Right lobe of liver (tissue), 6 donors: ENCODE data around the gene CPSF3. TPM values are rescaled to one million over a fixed set of nuclear protein-coding genes. Genes with fewer than 3 reads are reported as not detected.

Experiments used
- ATAC-seq, 4 donors: fragments of 200-7000 bp; cut with Tn5 transposase; one replicate each; pipeline ENCODE4 v1.9.1; 2020; ENCODE audit warnings: mild to moderate bottlenecking in 4 of 4, moderate library complexity in 4 of 4
- DNase-seq, 3 donors: peaks; one replicate each; pipeline ENCODE4 v3.0.0-alpha.2; 2020
- H3K27ac ChIP-seq, 3 donors: fragments of 200-600 bp; one replicate each; pipeline ENCODE4 v1.8.0; 2022
- H3K27me3 ChIP-seq, 2 donors: fragments of 200-600 bp; one replicate each; pipeline ENCODE4 v1.8.0; 2022
- H3K36me3 ChIP-seq, 4 donors: fragments of 200-600 bp; sonication (generic) in 1 of 4; one replicate each; pipeline versions ENCODE4 v1.5.1 to v1.8.0; 2017 to 2022; ENCODE audit warnings: control low read depth in 1 of 4
- H3K4me1 ChIP-seq, 4 donors: fragments of 200-600 bp; sonication (generic) in 1 of 4; one replicate each; pipeline versions ENCODE4 v1.5.1 to v1.8.0; 2017 to 2022; ENCODE audit warnings: control low read depth in 1 of 4
- H3K4me3 ChIP-seq, 3 donors: fragments of 200-600 bp; one replicate each; pipeline ENCODE4 v1.8.0; 2022
- H3K9me3 ChIP-seq, 4 donors: fragments of 200-600 bp; sonication (generic) in 1 of 4; one replicate each; pipeline versions ENCODE4 v1.5.1 to v1.8.0; 2017 to 2022; ENCODE audit warnings: control low read depth in 1 of 4
- CTCF ChIP-seq, 4 donors: fragments of 200-600 bp in 3 of 4; fragments of 450-650 bp in 1 of 4; IDR thresholded peaks; one replicate each; pipeline versions ENCODE4 v1.5.1 to v1.8.0; 2016 to 2022; ENCODE audit warnings: antibody characterized with exemption in 4 of 4, mild to moderate bottlenecking in 2 of 4
- POLR2A ChIP-seq: fragments of 450-650 bp; IDR thresholded peaks from one replicate; pipeline ENCODE4 v1.6.1; 2017; ENCODE audit warnings: antibody characterized with exemption, mild to moderate bottlenecking
- WGBS: methylation state at CpG from one replicate; pipeline ENCODE4 v1.1.6; 2018; ENCODE audit warnings: low coverage, low lambda C conversion rate; ENCODE audit not compliant: insufficient coverage; ENCODE audit errors: missing lambda C conversion rate; 5-methylcytosine and 5-hydroxymethylcytosine counted together
- intact Hi-C, 2 donors: fragments of 100-400 bp; cut with DNase I; formaldehyde crosslinking; loops; one replicate each; pipeline versions ENCODE4 v1.11.2 to v1.14.1; 2022
- total RNA-seq, 6 experiments: library from RNA; depleted of rRNA in 2 of 6; stranded (reverse); fragments of >200 nt in 2 of 6; fragmentation: NEBNext Ultra II Directional in 3 of 6; extraction: Animal tissue kit (Norgen Biotek cat#: 25700) in 3 of 6; gene quantifications; one replicate each; pipeline versions ENCODE4 v1.1.0 to v1.2.4, GENCODE V29; 2016 to 2023
- donor health status: DM: no; HTN: yes; CAD: no.
- donor health status: DM: no; HTN: no; CAD: no.
- donor health status: DM: no; HTN: no; CAD: no.
- donor health status: DM: no; HTN: yes; CAD: no.
- donor health status: DM: no; HTN: yes; CAD: no.

The CPSF3 gene
- total RNA-seq, 6 experiments from 2014 or later = 10.6 to 21.2 (median 11.7) TPM

- Histone ChIP-seq H3K36me3 (peaks cover 0 to 2% (median 0%) of the 10 kb centered on the region in 4 donors), H3K27me3 (no peaks in the 10 kb centered on the region), H3K4me3 (no peak overlapping the region), H3K4me1 (no peaks in the 10 kb centered on the region), H3K27ac (no peak overlapping the region), H3K9me3 (no peaks in the 10 kb centered on the region)
- intact Hi-C loops = no loop called here
- ATAC-seq (no peak), DNase-seq (no peak)
- WGBS = 95% methylated on average over 6 of the region's 7 CpGs
- no peak for TF ChIP-seq CTCF (IDR thresholded peaks at IDR 0.05)
- TF ChIP-seq POLR2A = no peak
Measured at GRCh38 chr2:9416962-9417316, 6.5 kb upstream of the CPSF3 start.

- Histone ChIP-seq H3K27ac (no peak overlapping the region), H3K27me3 (no peaks in the 10 kb centered on the region), H3K4me1 (peaks cover 0 to 5% (median 0%) of the 10 kb centered on the region in 4 donors), H3K4me3 (no peak overlapping the region), H3K36me3 (no peaks in the 10 kb centered on the region), H3K9me3 (no peaks in the 10 kb centered on the region)
- no peak for ATAC-seq
- TF ChIP-seq POLR2A (no peak), CTCF (IDR thresholded peaks at IDR 0.05) (no peak)
- intact Hi-C loops = no loop called here
- DNase-seq = no peak
- 82% methylated on average over 2 of the region's 3 CpGs for WGBS
Measured at GRCh38 chr2:9417725-9418124, 5.7 kb upstream of the CPSF3 start.

- Histone ChIP-seq H3K9me3 (no peaks in the 10 kb centered on the region), H3K27ac (no peak overlapping the region), H3K4me1 (peaks cover 0 to 5% (median 0%) of the 10 kb centered on the region in 4 donors), H3K36me3 (no peaks in the 10 kb centered on the region), H3K27me3 (no peaks in the 10 kb centered on the region), H3K4me3 (no peak overlapping the region)
- intact Hi-C loops = no loop called here
- WGBS = 83% methylated on average over 3 of the region's 4 CpGs
- ATAC-seq (no peak), DNase-seq (no peak)
- TF ChIP-seq CTCF (IDR thresholded peaks at IDR 0.05) (no peak), POLR2A (no peak)
Measured at GRCh38 chr2:9418746-9419145, 4.7 kb upstream of the CPSF3 start.

GRCh38 chr2:9419541-9419940, 3.9 kb upstream of the CPSF3 start:
- TF ChIP-seq POLR2A = no peak
- no peak for TF ChIP-seq CTCF (IDR thresholded peaks at IDR 0.05)
- intact Hi-C loops = no loop called here
- no peaks in the 10 kb centered on the region for H3K36me3 ChIP-seq
- ATAC-seq = no peak
- DNase-seq = no peak
- no peaks in the 10 kb centered on the region for H3K27me3 ChIP-seq
- 90% methylated on average over 3 of the region's 3 CpGs for WGBS
- no peak overlapping the region for H3K4me3 ChIP-seq
- H3K9me3 ChIP-seq = no peaks in the 10 kb centered on the region
- peaks cover 0 to 7% (median 2%) of the 10 kb centered on the region in 4 donors for H3K4me1 ChIP-seq
- no peak overlapping the region for H3K27ac ChIP-seq

- no peak for TF ChIP-seq CTCF (IDR thresholded peaks at IDR 0.05)
- no peak for TF ChIP-seq POLR2A
- Histone ChIP-seq H3K27ac (no peak overlapping the region), H3K36me3 (no peaks in the 10 kb centered on the region), H3K9me3 (no peaks in the 10 kb centered on the region), H3K4me1 (peaks cover 0 to 9% (median 2%) of the 10 kb centered on the region in 4 donors), H3K27me3 (no peaks in the 10 kb centered on the region), H3K4me3 (no peak overlapping the region)
- intact Hi-C loops = no loop called here
- no peak for DNase-seq
- 82% methylated on average over 9 of the region's 10 CpGs for WGBS
- ATAC-seq = no peak
Measured at GRCh38 chr2:9420495-9420894, 3.0 kb upstream of the CPSF3 start.
